ENCODE measurements around the gene PLN. TPM values are rescaled to one million over a fixed set of nuclear protein-coding genes. Genes with fewer than 3 reads are reported as not detected.
A peak's percentile ranks its signal among the peaks of the same experiment; 100 is the strongest.

PLN gene
- total RNA-seq, 1 experiment from 2014 or later: not detected

DNA sequence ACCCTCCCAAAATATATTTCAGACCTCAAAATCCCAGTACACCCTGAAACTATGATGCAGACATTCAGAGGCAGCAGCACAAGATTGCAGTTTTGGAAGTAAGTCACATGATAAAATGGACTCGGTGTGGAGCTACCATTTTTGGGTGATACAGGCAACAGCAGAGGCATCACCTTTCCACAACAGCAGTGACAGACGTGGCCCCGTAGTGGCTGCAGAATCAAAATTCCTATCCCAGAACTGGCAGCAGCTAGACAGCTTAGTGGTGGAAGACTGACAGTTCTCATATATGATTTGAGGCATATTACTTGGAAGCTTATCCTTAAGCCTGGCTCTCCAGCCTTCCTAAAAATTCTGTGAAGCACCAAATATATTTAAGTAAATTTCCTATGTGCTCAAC, 19.9 kb downstream of the PLN start:
- H3K36me3 Mint-ChIP-seq: peaks cover under 1% of the 10 kb centered on the region
- H3K4me3 Mint-ChIP-seq: no peak overlapping the region
- TF ChIP-seq E2F1 (CRISPR knock-in tag; IDR thresholded peaks at IDR 0.05) (no peak), ARID4B (CRISPR knock-in tag; IDR thresholded peaks at IDR 0.05; ENCODE audit: borderline replicate concordance) (no peak), FOXK1 (CRISPR knock-in tag; IDR thresholded peaks at IDR 0.05) (no peak), FOXP1 (CRISPR knock-in tag; IDR thresholded peaks at IDR 0.05; ENCODE audit: borderline replicate concordance) (no peak), RORB (CRISPR knock-in tag; IDR thresholded peaks at IDR 0.05) (no peak), TCF7 (CRISPR knock-in tag; IDR thresholded peaks at IDR 0.05; ENCODE audit: low read depth) (no peak)
- DNase-seq (ENCODE audit: low spot score): no peak
- ChIA-PET POLR2A (no interaction called here), CTCF (interaction anchor here (0.6 to 1.1 kb wide), 2 partner anchors 13 to 189 kb away, joined by 4 read pairs; no protein-coding TSS in a partner anchor)
- H3K27me3 Mint-ChIP-seq (ENCODE audit: low read depth): no peaks in the 10 kb centered on the region
- H3K9me3 Mint-ChIP-seq: peaks cover under 1% of the 10 kb centered on the region
- peaks cover 11% of the 10 kb centered on the region for H3K4me1 Mint-ChIP-seq
- no peak overlapping the region for H3K27ac Mint-ChIP-seq
- ATAC-seq: no peak

- Mint-ChIP-seq H3K9me3 (peaks cover 12% of the 10 kb centered on the region), H3K36me3 (peaks cover 13% of the 10 kb centered on the region), H3K4me3 (0 out of 2 replicates have a peak overlapping the region, but pooled peaks have one; percentile 18)
- no peak for TF ChIP-seq PREB (CRISPR knock-in tag; IDR thresholded peaks at IDR 0.05; ENCODE audit: borderline replicate concordance)
- no peak for TF ChIP-seq ZNF232 (CRISPR knock-in tag; IDR thresholded peaks at IDR 0.05)
- TF ChIP-seq NR1H2 (CRISPR knock-in tag; IDR thresholded peaks at IDR 0.05): no peak
- TF ChIP-seq, protein P1, sequence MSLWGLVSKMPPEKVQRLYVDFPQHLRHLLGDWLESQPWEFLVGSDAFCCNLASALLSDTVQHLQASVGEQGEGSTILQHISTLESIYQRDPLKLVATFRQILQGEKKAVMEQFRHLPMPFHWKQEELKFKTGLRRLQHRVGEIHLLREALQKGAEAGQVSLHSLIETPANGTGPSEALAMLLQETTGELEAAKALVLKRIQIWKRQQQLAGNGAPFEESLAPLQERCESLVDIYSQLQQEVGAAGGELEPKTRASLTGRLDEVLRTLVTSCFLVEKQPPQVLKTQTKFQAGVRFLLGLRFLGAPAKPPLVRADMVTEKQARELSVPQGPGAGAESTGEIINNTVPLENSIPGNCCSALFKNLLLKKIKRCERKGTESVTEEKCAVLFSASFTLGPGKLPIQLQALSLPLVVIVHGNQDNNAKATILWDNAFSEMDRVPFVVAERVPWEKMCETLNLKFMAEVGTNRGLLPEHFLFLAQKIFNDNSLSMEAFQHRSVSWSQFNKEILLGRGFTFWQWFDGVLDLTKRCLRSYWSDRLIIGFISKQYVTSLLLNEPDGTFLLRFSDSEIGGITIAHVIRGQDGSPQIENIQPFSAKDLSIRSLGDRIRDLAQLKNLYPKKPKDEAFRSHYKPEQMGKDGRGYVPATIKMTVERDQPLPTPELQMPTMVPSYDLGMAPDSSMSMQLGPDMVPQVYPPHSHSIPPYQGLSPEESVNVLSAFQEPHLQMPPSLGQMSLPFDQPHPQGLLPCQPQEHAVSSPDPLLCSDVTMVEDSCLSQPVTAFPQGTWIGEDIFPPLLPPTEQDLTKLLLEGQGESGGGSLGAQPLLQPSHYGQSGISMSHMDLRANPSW (CRISPR knock-in tag; conservative IDR thresholded peaks at IDR 0.05; ENCODE audit: low read depth): no peak
- TF ChIP-seq, protein P2, sequence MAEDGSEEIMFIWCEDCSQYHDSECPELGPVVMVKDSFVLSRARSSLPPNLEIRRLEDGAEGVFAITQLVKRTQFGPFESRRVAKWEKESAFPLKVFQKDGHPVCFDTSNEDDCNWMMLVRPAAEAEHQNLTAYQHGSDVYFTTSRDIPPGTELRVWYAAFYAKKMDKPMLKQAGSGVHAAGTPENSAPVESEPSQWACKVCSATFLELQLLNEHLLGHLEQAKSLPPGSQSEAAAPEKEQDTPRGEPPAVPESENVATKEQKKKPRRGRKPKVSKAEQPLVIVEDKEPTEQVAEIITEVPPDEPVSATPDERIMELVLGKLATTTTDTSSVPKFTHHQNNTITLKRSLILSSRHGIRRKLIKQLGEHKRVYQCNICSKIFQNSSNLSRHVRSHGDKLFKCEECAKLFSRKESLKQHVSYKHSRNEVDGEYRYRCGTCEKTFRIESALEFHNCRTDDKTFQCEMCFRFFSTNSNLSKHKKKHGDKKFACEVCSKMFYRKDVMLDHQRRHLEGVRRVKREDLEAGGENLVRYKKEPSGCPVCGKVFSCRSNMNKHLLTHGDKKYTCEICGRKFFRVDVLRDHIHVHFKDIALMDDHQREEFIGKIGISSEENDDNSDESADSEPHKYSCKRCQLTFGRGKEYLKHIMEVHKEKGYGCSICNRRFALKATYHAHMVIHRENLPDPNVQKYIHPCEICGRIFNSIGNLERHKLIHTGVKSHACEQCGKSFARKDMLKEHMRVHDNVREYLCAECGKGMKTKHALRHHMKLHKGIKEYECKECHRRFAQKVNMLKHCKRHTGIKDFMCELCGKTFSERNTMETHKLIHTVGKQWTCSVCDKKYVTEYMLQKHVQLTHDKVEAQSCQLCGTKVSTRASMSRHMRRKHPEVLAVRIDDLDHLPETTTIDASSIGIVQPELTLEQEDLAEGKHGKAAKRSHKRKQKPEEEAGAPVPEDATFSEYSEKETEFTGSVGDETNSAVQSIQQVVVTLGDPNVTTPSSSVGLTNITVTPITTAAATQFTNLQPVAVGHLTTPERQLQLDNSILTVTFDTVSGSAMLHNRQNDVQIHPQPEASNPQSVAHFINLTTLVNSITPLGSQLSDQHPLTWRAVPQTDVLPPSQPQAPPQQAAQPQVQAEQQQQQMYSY (CRISPR knock-in tag; IDR thresholded peaks at IDR 0.05): no peak
- no peak for TF ChIP-seq NR2C2 (CRISPR knock-in tag; IDR thresholded peaks at IDR 0.05)
- TF ChIP-seq USF1 (CRISPR knock-in tag; IDR thresholded peaks at IDR 0.05): no peak
- TF ChIP-seq, protein P3, sequence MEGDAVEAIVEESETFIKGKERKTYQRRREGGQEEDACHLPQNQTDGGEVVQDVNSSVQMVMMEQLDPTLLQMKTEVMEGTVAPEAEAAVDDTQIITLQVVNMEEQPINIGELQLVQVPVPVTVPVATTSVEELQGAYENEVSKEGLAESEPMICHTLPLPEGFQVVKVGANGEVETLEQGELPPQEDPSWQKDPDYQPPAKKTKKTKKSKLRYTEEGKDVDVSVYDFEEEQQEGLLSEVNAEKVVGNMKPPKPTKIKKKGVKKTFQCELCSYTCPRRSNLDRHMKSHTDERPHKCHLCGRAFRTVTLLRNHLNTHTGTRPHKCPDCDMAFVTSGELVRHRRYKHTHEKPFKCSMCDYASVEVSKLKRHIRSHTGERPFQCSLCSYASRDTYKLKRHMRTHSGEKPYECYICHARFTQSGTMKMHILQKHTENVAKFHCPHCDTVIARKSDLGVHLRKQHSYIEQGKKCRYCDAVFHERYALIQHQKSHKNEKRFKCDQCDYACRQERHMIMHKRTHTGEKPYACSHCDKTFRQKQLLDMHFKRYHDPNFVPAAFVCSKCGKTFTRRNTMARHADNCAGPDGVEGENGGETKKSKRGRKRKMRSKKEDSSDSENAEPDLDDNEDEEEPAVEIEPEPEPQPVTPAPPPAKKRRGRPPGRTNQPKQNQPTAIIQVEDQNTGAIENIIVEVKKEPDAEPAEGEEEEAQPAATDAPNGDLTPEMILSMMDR (IDR thresholded peaks at IDR 0.05): no peak
- TF ChIP-seq ZBTB43 (CRISPR knock-in tag; IDR thresholded peaks at IDR 0.05): no peak
- TF ChIP-seq ZBTB21 (CRISPR knock-in tag; IDR thresholded peaks at IDR 0.05; ENCODE audit: borderline replicate concordance): no peak
- TF ChIP-seq JAZF1 (CRISPR knock-in tag; IDR thresholded peaks at IDR 0.05): no peak
Measured at GRCh38 chr6:118569498-118569897, 21.4 kb downstream of the PLN start.

More at GRCh38 chr6:118569498-118569897, 21.4 kb downstream of the PLN start:
- Mint-ChIP-seq H3K4me1 (peaks cover 13% of the 10 kb centered on the region), H3K27ac (no peak overlapping the region), H3K27me3 (ENCODE audit: low read depth) (peaks cover 2% of the 10 kb centered on the region; the same call in 1 of the 2 replicates)
- CTCF ChIA-PET: no interaction called here
- ATAC-seq (no peak), DNase-seq (ENCODE audit: low spot score) (no peak)
- POLR2A ChIA-PET: no interaction called here

Data from WTC11 (cell line).